ENCODE results near the gene SYTL5.
"Not testable (repeated sequence)": the region's sequence is repeated elsewhere in the genome, so short reads cannot be mapped to it uniquely, and the experiment has no call there.

Gene SYTL5

GRCh38 chrX:38006291-38006690, at the start of gene SYTL5:
SYTL5 (plus strand) TSS chrX:38006553; CDS start chrX:38033890, 27,337 bp downstream.
- no peak for DNase-seq (ENCODE audit: low read depth in 4 of 4, low spot score in 1 of 4)

GRCh38 chrX:37958525-37959211, 47.7 kb upstream of the SYTL5 start:
- no peak for DNase-seq (ENCODE audit: low read depth in 4 of 4, low spot score in 1 of 4)

GRCh38 chrX:37959212-37960021, 46.9 kb upstream of the SYTL5 start:
- no peak for DNase-seq (ENCODE audit: low read depth in 4 of 4, low spot score in 1 of 4)

- DNase-seq (ENCODE audit: low read depth in 4 of 4, low spot score in 1 of 4), result no peak
Measured at GRCh38 chrX:37961118-37961517, 45.2 kb upstream of the SYTL5 start.

GRCh38 chrX:37967714-37968113, 38.6 kb upstream of the SYTL5 start:
- no peak for DNase-seq (ENCODE audit: low read depth in 4 of 4, low spot score in 1 of 4)

- DNase-seq (ENCODE audit: low read depth in 4 of 4, low spot score in 1 of 4), result no peak
Measured at GRCh38 chrX:37975421-37975820, 30.9 kb upstream of the SYTL5 start.

- no peak for DNase-seq (ENCODE audit: low read depth in 4 of 4, low spot score in 1 of 4)
Measured at GRCh38 chrX:37976153-37976552, 30.2 kb upstream of the SYTL5 start.

GRCh38 chrX:37984880-37985279, 21.5 kb upstream of the SYTL5 start:
- no peak for DNase-seq (ENCODE audit: low read depth in 4 of 4, low spot score in 1 of 4)

GRCh38 chrX:37986893-37987292, 19.5 kb upstream of the SYTL5 start:
- DNase-seq (ENCODE audit: low read depth in 4 of 4, low spot score in 1 of 4), result no peak

GRCh38 chrX:37989304-37989703, 17.0 kb upstream of the SYTL5 start:
- no peak for DNase-seq (ENCODE audit: low read depth in 4 of 4, low spot score in 1 of 4)

GRCh38 chrX:37991303-37991702, 15.1 kb upstream of the SYTL5 start:
- DNase-seq (ENCODE audit: low read depth in 4 of 4, low spot score in 1 of 4), result not testable (repeated sequence)

GRCh38 chrX:37993176-37993575, 13.2 kb upstream of the SYTL5 start:
- no peak for DNase-seq (ENCODE audit: low read depth in 4 of 4, low spot score in 1 of 4)

- no peak for DNase-seq (ENCODE audit: low read depth in 4 of 4, low spot score in 1 of 4)
Measured at GRCh38 chrX:37993837-37994619, 12.3 kb upstream of the SYTL5 start.

- DNase-seq (ENCODE audit: low read depth in 4 of 4, low spot score in 1 of 4), result no peak
Measured at GRCh38 chrX:37995428-37995827, 10.9 kb upstream of the SYTL5 start.

- no peak for DNase-seq (ENCODE audit: low read depth in 4 of 4, low spot score in 1 of 4)
Measured at GRCh38 chrX:37997096-37997495, 9.3 kb upstream of the SYTL5 start.

- no peak for DNase-seq (ENCODE audit: low read depth in 4 of 4, low spot score in 1 of 4)
Measured at GRCh38 chrX:37998586-37999262, 7.6 kb upstream of the SYTL5 start.

GRCh38 chrX:38000706-38001105, 5.6 kb upstream of the SYTL5 start:
- DNase-seq (ENCODE audit: low read depth in 4 of 4, low spot score in 1 of 4), result no peak

- DNase-seq (ENCODE audit: low read depth in 4 of 4, low spot score in 1 of 4), result no peak
Measured at GRCh38 chrX:38004046-38004445, 2.3 kb upstream of the SYTL5 start.

GRCh38 chrX:38006778-38007177, 425 bp downstream of the SYTL5 start:
- no peak for DNase-seq (ENCODE audit: low read depth in 4 of 4, low spot score in 1 of 4)

GRCh38 chrX:38008658-38009057, 2.3 kb downstream of the SYTL5 start:
- DNase-seq (ENCODE audit: low read depth in 4 of 4, low spot score in 1 of 4), result no peak

GRCh38 chrX:38009641-38010040, 3.3 kb downstream of the SYTL5 start:
- DNase-seq (ENCODE audit: low read depth in 4 of 4, low spot score in 1 of 4), result no peak
